ENCODE measurements around the gene DNMT3B. TPM values are rescaled to one million over a fixed set of nuclear protein-coding genes. Genes with fewer than 3 reads are reported as not detected.

Gene DNMT3B
- total RNA-seq, 2 experiments from 2014 or later, result 0.28 to 0.33 TPM

DNA sequence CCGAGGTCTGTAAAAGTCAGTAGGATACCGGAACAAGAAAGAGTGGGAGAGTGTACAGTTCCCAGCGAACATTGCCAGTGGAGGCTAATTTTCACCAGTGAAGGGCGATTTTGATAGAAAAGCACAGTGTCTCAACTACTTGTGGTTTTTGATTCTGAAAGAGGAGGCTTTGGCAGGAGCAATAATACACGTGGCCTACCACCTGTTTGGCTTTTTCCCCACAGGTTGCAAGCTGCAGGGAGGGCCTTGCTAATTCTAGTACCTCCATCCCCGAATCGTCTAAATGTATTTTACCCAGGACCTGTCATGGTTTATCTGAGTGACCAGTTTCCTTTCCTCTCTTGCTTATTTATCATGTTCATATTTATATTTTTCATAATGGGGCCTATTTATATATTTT is 93.2 kb downstream of the DNMT3B start:
- Mint-ChIP-seq H3K4me1 (ENCODE audit: low read depth) (peaks cover 33% of the 10 kb centered on the region), H3K27me3 (no peaks in the 10 kb centered on the region), H3K36me3 (ENCODE audit: low read depth) (peaks cover 75% of the 10 kb centered on the region), H3K4me3 (no peak overlapping the region), H3K27ac (peak overlapping the region; percentile 56), H3K9me3 (no peaks in the 10 kb centered on the region)
- Histone ChIP-seq H3K4me1 (ENCODE audit: insufficient read depth, low read length) (peaks cover 5% of the 10 kb centered on the region), H3K27me3 (ENCODE audit: control insufficient read depth in 1 of 2, insufficient read depth in 2 of 2, low read length in 2 of 2) (no peaks in the 10 kb centered on the region), H3K4me3 (ENCODE audit: low read length) (no peak overlapping the region), H3K9me3 (ENCODE audit: control insufficient read depth in 1 of 2, insufficient read depth in 1 of 2, low read length in 2 of 2) (no peaks in the 10 kb centered on the region), H3K36me3 (ENCODE audit: insufficient read depth, low read length) (peaks cover 31% of the 10 kb centered on the region), H3K27ac (ENCODE audit: low read depth in 1 of 2, low read length in 2 of 2) (no peak overlapping the region)
- ATAC-seq (ENCODE audit: poor library complexity) (no peak), DNase-seq (no peak)
- ChIA-PET POLR2A (no interaction called here), CTCF (no interaction called here)
- TF ChIP-seq, protein P1, sequence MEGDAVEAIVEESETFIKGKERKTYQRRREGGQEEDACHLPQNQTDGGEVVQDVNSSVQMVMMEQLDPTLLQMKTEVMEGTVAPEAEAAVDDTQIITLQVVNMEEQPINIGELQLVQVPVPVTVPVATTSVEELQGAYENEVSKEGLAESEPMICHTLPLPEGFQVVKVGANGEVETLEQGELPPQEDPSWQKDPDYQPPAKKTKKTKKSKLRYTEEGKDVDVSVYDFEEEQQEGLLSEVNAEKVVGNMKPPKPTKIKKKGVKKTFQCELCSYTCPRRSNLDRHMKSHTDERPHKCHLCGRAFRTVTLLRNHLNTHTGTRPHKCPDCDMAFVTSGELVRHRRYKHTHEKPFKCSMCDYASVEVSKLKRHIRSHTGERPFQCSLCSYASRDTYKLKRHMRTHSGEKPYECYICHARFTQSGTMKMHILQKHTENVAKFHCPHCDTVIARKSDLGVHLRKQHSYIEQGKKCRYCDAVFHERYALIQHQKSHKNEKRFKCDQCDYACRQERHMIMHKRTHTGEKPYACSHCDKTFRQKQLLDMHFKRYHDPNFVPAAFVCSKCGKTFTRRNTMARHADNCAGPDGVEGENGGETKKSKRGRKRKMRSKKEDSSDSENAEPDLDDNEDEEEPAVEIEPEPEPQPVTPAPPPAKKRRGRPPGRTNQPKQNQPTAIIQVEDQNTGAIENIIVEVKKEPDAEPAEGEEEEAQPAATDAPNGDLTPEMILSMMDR (IDR thresholded peaks at IDR 0.05), result no peak
- intact Hi-C loops (cut with DNase I, micrococcal nuclease), result no loop called here

DNA sequence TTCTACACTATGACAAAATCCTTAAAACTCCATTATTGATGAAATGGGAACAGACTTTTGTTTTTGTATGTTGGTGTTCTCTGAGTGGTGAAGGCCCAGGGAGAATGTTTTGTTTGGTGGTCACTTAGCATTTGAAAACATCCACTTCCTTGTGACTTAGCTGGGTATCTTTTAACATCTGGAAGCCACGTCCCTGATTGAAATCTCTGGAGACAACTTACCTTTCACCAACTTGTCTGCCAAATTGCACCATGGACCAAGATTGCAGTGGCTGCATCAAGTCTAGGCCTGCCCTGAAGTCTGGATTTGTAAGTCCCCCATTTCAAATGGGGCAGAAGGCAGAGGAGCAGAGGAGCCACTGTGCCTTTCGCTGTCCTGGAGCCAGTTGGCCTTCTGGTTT is 96.0 kb downstream of the DNMT3B start:
- no peak overlapping the region for H3K4me3 ChIP-seq (ENCODE audit: low read length)
- no peak overlapping the region for H3K4me3 Mint-ChIP-seq
- no peak for ATAC-seq (ENCODE audit: poor library complexity)
- H3K36me3 Mint-ChIP-seq (ENCODE audit: low read depth), result peaks cover 51% of the 10 kb centered on the region
- TF ChIP-seq, protein P1 (IDR thresholded peaks at IDR 0.05), result no peak
- POLR2A ChIA-PET, result no interaction called here
- intact Hi-C loops (cut with DNase I, micrococcal nuclease), result no loop called here
- no peaks in the 10 kb centered on the region for H3K9me3 ChIP-seq (ENCODE audit: control insufficient read depth in 1 of 2, insufficient read depth in 1 of 2, low read length in 2 of 2)
- H3K27ac Mint-ChIP-seq, result no peak overlapping the region
- H3K36me3 ChIP-seq (ENCODE audit: insufficient read depth, low read length), result peaks cover 13% of the 10 kb centered on the region
- no peak for DNase-seq
- no peaks in the 10 kb centered on the region for H3K27me3 ChIP-seq (ENCODE audit: control insufficient read depth in 1 of 2, insufficient read depth in 2 of 2, low read length in 2 of 2)
- H3K9me3 Mint-ChIP-seq, result no peaks in the 10 kb centered on the region
- H3K4me1 Mint-ChIP-seq (ENCODE audit: low read depth), result peaks cover 36% of the 10 kb centered on the region
- no peak overlapping the region for H3K27ac ChIP-seq (ENCODE audit: low read depth in 1 of 2, low read length in 2 of 2)
- H3K27me3 Mint-ChIP-seq, result no peaks in the 10 kb centered on the region
- H3K4me1 ChIP-seq (ENCODE audit: insufficient read depth, low read length), result peaks cover 5% of the 10 kb centered on the region
- CTCF ChIA-PET, result interaction anchor here (0.6 kb wide), 2 partner anchors 16 to 463 kb away, joined by 3 to 4 read pairs; no protein-coding TSS in a partner anchor

Other genes starting within 250 kb of the DNMT3B start
- 10 to 100 TPM; 53.1 to 55.6 TPM for gene NOL4L, start 177.1 kb upstream of the DNMT3B start, total RNA-seq
- gene C20orf203, start 88.4 kb upstream of the DNMT3B start, total RNA-seq, result under 1 TPM; 0.17 to 0.33 TPM
- 10 to 100 TPM; 30.3 to 30.4 TPM for gene COMMD7, start 18.9 kb upstream of the DNMT3B start, total RNA-seq
- 100 to 1,000 TPM; 130 TPM for gene MAPRE1, start 57.6 kb downstream of the DNMT3B start, total RNA-seq
- gene EFCAB8, start 96.5 kb downstream of the DNMT3B start, total RNA-seq, result 1 to 10 TPM in 1 of 2 experiments, under 1 TPM in 1; 0.81 to 2.5 TPM
- gene SUN5, start 242.0 kb downstream of the DNMT3B start, total RNA-seq, result not detected
- not detected for gene BPIFB2, start 245.3 kb downstream of the DNMT3B start, total RNA-seq